SIG-M5 treated with dmso at 0.1 percent for 504 hours (cell line): ENCODE data around the gene EFCAB9.
A peak's percentile ranks its signal among the peaks of the same experiment; 100 is the strongest.

Experiments
- DNase-seq: peaks from one replicate; lab custom pipeline; 2025; ENCODE audit not compliant: unreplicated experiment; lab: John Stamatoyannopoulos, UW

The EFCAB9 gene

GRCh38 chr5:172165465-172165864 is 28.5 kb upstream of the EFCAB9 start:
- no peak for DNase-seq

- no peak for DNase-seq
Measured at GRCh38 chr5:172166030-172166826, 27.7 kb upstream of the EFCAB9 start.

GRCh38 chr5:172167895-172168294 is 26.1 kb upstream of the EFCAB9 start:
- DNase-seq: no peak

GRCh38 chr5:172168311-172168710 is 25.7 kb upstream of the EFCAB9 start:
- DNase-seq: no peak

GRCh38 chr5:172169216-172169615 is 24.8 kb upstream of the EFCAB9 start:
- DNase-seq: no peak

- no peak for DNase-seq
Measured at GRCh38 chr5:172170251-172170701, 23.7 kb upstream of the EFCAB9 start.

GRCh38 chr5:172171118-172171517 is 22.9 kb upstream of the EFCAB9 start:
- DNase-seq: no peak

GRCh38 chr5:172172912-172173563 is 20.9 kb upstream of the EFCAB9 start:
- no peak for DNase-seq

GRCh38 chr5:172173564-172174153 is 20.3 kb upstream of the EFCAB9 start:
- DNase-seq: peak; percentile 56

GRCh38 chr5:172175263-172175719 is 18.7 kb upstream of the EFCAB9 start:
- peak; percentile 98 for DNase-seq

- DNase-seq: no peak
Measured at GRCh38 chr5:172177176-172177575, 16.8 kb upstream of the EFCAB9 start.

GRCh38 chr5:172178301-172178987 is 15.5 kb upstream of the EFCAB9 start:
- DNase-seq: peak; percentile 28

GRCh38 chr5:172178991-172179989 is 14.7 kb upstream of the EFCAB9 start:
- DNase-seq: peak; percentile 94

- DNase-seq: no peak
Measured at GRCh38 chr5:172180936-172181335, 13.0 kb upstream of the EFCAB9 start.

GRCh38 chr5:172182291-172182690 is 11.7 kb upstream of the EFCAB9 start:
- DNase-seq: no peak

GRCh38 chr5:172183881-172184280 is 10.1 kb upstream of the EFCAB9 start:
- DNase-seq: no peak

- DNase-seq: no peak
Measured at GRCh38 chr5:172185096-172185461, 8.9 kb upstream of the EFCAB9 start.

GRCh38 chr5:172186114-172186695 is 7.8 kb upstream of the EFCAB9 start:
- no peak for DNase-seq

- peak; percentile 86 for DNase-seq
Measured at GRCh38 chr5:172187118-172188032, 6.6 kb upstream of the EFCAB9 start.
